ENCODE measurements around the gene NPSR1.
"Not testable (repeated sequence)": the region's sequence is repeated elsewhere in the genome, so short reads cannot be mapped to it uniquely, and the experiment has no call there.

Gene NPSR1

DNA sequence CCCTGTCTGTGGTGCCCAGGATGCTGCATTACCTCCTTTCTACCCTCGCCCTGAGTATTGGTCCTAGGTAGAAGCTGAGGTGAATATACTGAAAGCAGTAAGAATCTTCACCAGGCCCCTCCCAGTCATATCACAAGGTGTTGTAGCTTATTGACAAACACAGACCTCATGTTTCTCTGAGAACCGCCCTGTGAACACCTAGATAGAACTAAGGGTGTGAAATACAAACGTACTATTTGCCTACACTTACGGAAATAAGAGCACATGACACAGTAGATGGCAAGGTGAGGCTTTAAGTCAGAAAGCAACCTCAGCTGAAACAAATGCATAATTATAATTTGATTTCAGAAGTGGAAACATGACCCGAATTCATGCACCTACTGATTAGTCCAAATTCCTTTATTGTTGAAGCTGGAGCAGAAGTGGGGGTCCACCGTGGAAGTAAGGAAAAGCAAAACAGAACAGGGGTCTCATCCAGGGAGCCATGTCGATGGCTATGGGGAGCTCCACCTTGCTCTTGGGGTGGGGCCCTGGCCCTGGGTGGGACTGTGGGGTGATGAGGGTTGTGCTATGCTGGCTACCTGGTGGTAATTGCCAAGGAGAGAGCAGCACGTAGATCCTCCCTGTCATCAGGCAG lies at the start of gene NPSR1:
Gene NPSR1, plus strand, starts transcription at position 587 of the 637 bp plus-strand sequence. CDS start 195 bp downstream, outside the sequence.
- H3K4me3 ChIP-seq (ENCODE audit: low read length), result no peak within 1 kb of the TSS
- TF ChIP-seq CTCF (IDR thresholded peaks at IDR 0.05; ENCODE audit: insufficient read depth, low read depth, low read length, missing control alignments), result no peak
- no peak for DNase-seq (ENCODE audit: low read depth)

DNA sequence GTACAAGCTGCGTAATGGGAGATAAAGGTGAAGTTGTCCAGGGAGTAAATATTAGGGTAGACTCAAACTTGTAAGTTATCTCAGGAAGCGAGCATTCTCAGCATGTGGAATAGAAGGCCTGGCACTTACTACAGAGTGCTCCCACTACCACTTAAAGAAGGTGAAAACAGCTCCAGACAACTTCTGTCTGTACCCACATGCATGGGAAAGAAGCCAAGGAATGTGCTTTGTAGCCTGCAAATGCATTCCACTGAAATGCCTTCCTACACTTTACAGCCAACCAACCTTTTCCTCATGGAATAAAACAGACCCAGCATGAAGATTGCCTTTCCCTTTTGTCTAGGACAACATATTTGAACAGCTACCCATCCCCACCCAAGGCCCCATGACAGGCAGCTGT lies 45.4 kb upstream of the NPSR1 start:
- DNase-seq (ENCODE audit: low read depth), result peak; percentile 1
- no peak overlapping the region for H3K4me3 ChIP-seq (ENCODE audit: low read length)

DNA sequence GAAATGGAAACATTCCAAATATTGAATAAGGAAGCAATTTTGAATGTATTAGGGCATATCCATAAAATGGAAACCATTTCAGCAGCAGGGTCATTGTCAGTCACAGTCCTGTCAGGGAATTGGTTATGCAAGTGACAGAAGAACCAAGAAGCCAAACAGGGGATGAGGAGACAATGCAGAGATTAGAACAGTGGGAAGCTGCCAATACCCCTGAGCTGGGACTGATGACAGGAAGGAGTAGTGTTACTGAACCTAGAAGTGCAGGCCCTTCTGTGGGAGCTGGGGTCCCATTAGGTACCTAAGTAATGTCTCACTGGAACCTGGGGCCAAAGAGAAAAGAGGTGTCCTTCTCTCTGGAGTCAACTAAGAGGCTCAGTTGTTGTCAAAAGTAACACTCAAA lies 37.6 kb upstream of the NPSR1 start:
- no peak for TF ChIP-seq CTCF (IDR thresholded peaks at IDR 0.05; ENCODE audit: insufficient read depth, low read depth, low read length, missing control alignments)
- no peak overlapping the region for H3K4me3 ChIP-seq (ENCODE audit: low read length)
- DNase-seq (ENCODE audit: low read depth), result no peak

More for the DNA sequence above, 45.4 kb upstream of the NPSR1 start:
- no peak for TF ChIP-seq CTCF (IDR thresholded peaks at IDR 0.05; ENCODE audit: insufficient read depth, low read depth, low read length, missing control alignments)

DNA sequence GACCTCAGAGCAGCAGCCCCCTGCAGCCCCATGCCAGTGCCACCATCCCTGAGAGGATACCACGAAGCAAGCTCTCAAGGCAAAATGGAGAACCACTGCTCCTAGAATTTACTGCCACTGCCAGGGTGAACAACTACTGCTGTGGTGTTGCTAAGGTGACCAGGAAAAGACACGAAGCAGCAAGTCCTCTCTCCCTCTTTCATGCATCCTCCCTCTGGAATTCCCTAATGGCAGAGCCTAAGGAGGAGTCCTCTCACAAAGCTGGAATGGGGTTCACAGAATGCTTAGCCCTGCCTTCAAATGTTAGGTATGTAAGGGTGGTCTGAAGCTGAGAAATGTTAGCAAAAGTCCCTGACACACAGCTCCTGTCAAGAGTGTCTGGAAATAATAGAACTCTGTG lies 35.8 kb upstream of the NPSR1 start:
- no peak overlapping the region for H3K4me3 ChIP-seq (ENCODE audit: low read length)
- TF ChIP-seq CTCF (IDR thresholded peaks at IDR 0.05; ENCODE audit: insufficient read depth, low read depth, low read length, missing control alignments), result no peak
- no peak for DNase-seq (ENCODE audit: low read depth)

DNA sequence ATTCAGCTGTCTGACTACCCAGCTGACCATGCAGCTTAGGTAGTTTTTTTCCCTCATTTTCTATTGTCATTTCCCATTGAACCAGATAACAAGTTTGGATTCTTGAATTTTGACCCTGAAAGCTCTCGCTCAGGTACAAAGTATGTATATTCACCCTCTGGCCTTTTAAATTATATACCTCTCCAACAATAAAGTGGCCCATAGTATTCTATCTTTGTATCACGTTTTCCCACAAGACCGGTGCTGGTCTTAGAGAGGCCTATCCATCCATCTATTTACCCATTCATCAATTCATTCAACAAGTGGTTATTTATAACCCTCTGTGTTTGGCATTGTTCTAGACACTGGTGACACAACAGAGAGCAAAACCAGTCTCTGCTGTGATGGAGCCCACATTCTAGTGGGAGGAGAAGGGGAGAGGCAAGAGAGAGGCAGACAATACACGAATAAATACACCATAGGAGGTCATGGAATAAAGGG lies 35.2 kb upstream of the NPSR1 start:
- H3K4me3 ChIP-seq (ENCODE audit: low read length), result no peak overlapping the region
- TF ChIP-seq CTCF (IDR thresholded peaks at IDR 0.05; ENCODE audit: insufficient read depth, low read depth, low read length, missing control alignments), result no peak
- no peak for DNase-seq (ENCODE audit: low read depth)

DNA sequence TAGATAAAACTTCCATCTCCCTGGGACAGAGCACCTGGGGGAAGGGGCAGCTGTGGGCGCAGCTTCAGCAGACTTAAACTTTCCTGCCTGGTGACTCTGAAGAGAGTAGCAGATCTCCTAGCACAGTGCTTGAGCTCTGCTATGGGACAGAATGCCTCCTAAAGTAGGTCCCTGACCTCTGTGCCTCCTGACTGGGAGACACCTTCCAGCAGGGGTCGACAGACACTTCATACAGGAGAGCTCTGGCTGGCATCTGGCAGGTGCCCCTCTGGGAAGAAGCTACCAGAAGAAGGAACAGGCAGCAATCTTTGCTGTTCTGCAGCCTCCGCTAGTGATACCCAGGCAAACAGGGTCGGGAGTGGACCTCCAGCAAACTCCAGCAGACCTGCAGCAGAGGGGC lies 29.4 kb upstream of the NPSR1 start:
- not testable (repeated sequence) for DNase-seq (ENCODE audit: low read depth)

GRCh38 chr7:34652809-34653208 lies 5.2 kb upstream of the NPSR1 start:
- H3K4me3 ChIP-seq (ENCODE audit: low read length), result no peak overlapping the region
- DNase-seq (ENCODE audit: low read depth), result no peak
- TF ChIP-seq CTCF (IDR thresholded peaks at IDR 0.05; ENCODE audit: insufficient read depth, low read depth, low read length, missing control alignments), result no peak

More for the DNA sequence above, 29.4 kb upstream of the NPSR1 start:
- H3K4me3 ChIP-seq (ENCODE audit: low read length), result not testable (repeated sequence)

Data from epithelial cell of esophagus (primary cell).